HG03439 (cell line): ENCODE data around the gene TPCN2.

ENCODE experiments used
- ATAC-seq: cut with Tn5 transposase; IDR thresholded peaks from one replicate; pipeline ENCODE4 v1.9.1; 2021; ENCODE audit warnings: mild to moderate bottlenecking, moderate library complexity; ENCODE audit not compliant: unreplicated experiment

Gene TPCN2

DNA sequence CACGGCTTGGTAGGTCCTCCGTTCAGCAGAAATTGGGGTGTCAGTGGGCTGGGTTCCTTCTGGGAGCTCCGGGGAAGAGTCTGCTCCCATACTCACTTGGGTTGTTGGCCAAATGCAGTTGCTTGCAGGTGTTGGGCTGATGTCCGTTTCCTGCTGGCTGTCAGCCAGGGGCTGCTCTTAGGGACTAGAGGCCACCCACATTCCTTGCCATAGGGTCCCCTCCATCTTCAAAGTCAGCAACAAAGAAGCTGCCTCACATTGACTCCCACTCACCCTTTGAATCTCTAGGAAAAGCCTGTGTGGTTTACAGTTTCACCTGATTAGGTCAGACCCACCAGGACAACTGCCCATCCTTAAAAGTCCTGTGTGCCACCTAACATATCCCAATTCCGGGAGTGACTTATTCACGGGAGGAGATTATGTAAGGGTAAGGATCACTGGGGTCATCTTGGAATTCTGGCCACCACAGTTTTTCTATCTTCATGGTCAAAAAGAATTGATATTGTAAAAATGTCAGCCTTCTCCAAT is 43.0 kb downstream of the TPCN2 start:
- no peak for ATAC-seq

- ATAC-seq: no peak
Observed at GRCh38 chr11:69092263-69092662, 43.5 kb downstream of the TPCN2 start.

DNA sequence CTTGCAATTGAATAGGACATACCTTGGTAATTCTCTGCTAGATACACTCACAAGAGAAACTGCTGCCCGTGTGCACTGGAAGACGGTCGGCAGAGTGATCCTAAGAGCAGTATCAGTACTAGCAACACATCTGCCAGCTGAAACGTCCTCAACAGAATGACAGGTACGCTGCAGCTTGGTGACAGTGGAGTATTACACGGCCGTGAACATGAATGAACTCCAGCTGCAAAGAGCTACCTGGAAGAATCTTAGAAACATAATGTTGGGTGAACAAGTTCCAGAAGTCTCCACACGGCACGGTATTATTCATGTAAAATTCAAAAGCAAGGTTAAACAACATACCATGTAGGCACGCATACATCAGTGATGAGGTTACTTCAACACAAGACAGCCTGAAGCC is 44.4 kb downstream of the TPCN2 start:
- no peak for ATAC-seq

- no peak for ATAC-seq
Observed at GRCh38 chr11:69094111-69094914, 45.6 kb downstream of the TPCN2 start.

DNA sequence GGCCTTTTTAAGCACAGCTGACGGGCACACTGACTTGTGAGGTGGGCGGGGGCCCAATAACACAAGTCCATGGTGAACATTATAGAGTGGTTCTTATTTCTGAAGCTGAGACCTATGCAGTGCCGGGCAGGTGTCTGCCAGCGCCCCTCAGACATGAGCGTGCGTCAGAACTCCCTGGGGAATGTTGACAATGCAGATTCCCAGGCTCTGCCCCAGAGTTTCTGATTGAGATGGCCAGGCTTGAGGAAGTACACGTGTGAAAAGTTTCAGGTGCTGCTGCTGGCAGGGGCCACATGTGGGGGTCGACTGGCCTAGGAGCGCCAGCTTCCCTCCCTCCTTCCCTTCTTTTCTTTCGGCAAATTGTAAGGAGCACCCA is 46.2 kb downstream of the TPCN2 start:
- no peak for ATAC-seq

GRCh38 chr11:69095300-69095699 is 46.6 kb downstream of the TPCN2 start:
- no peak for ATAC-seq

DNA sequence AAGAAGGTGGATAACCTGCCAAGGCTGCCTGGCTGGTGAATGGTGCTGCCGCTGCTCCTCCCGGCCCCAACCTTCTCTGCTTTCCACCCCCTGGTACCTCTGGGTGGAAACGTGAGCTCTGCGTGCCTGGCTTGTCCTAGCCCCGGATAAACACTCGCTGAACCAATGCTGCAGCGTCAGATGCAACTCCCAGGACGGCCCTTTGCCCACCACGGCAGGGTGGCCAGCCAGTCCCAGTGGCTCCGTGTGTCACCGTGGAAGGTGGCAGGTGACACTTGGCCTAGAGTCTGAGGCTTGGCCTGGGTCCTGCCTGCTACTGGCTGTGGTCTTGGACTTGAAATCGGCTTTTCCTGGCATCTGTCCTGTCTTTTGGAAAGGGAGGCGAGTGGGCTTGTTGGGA is 47.7 kb downstream of the TPCN2 start:
- no peak for ATAC-seq

- ATAC-seq: no peak
Observed at GRCh38 chr11:69097263-69097662, 48.5 kb downstream of the TPCN2 start.

DNA sequence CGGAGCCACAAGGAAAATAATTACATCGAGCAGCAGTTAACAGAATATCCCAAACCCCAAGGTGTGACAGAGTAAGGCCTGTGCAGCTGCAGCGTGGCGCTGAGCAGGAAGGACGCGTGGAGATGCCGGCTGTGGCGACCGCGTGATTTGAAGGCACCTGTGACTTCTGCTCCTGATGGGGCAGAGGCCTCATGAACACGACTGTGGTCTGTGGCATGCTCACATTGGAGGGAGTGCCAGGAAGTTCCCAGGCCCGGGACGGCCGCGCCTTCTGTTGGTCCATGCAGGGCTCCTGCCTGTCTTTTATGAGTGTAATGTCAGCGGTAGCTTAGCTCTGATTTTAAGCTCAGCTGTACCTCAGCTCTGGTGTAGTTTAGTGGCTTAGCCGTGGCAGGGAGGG is 50.4 kb downstream of the TPCN2 start:
- no peak for ATAC-seq

- ATAC-seq: no peak
Observed at GRCh38 chr11:69100454-69101114, 51.9 kb downstream of the TPCN2 start.

- no peak for ATAC-seq
Observed at GRCh38 chr11:69101115-69101791, 52.5 kb downstream of the TPCN2 start.

- no peak for ATAC-seq
Observed at GRCh38 chr11:69101792-69102695, 53.3 kb downstream of the TPCN2 start.

DNA sequence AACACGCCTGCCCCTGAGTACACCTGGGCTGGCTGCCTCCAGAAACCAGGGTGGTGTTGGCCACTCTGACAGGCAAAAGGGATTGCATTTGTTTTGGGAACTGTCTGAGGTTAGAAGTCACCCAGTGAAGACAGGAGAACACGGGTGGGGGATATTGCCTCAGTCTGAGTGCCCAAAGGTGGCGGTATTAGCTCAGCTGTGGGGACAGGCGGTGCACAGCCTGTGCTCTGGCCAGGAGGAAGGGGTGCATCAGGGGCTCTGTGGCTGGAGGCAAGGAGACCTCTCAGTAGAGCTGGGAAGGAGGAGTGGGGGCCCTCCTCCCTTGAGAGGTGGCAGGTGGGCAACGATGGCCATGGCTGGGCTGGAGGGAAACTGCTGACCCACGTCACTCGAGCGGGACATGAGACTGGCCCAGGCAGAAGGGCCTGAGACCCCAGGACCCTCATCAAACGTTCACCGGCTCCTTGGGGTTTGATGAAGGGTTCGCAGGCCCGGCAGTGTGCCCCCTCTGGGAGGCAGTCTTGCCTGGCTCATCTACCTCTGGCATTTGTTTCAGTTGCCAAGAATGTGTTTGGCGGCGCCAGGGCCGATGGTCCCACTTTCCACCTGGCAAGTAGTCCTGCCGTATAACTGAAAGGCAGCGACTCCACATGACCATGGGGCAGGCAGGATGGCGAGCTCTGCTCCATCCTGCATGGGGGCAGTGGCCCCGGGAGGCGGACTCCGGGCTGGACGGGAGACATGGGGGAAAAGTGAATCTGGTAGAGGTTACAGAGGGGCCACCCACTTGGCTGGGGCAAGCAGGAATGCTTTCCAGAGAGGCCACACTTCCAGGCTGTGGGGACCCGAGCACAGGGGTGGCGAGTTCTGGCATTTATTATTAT is 54.2 kb downstream of the TPCN2 start:
- ATAC-seq: no peak

DNA sequence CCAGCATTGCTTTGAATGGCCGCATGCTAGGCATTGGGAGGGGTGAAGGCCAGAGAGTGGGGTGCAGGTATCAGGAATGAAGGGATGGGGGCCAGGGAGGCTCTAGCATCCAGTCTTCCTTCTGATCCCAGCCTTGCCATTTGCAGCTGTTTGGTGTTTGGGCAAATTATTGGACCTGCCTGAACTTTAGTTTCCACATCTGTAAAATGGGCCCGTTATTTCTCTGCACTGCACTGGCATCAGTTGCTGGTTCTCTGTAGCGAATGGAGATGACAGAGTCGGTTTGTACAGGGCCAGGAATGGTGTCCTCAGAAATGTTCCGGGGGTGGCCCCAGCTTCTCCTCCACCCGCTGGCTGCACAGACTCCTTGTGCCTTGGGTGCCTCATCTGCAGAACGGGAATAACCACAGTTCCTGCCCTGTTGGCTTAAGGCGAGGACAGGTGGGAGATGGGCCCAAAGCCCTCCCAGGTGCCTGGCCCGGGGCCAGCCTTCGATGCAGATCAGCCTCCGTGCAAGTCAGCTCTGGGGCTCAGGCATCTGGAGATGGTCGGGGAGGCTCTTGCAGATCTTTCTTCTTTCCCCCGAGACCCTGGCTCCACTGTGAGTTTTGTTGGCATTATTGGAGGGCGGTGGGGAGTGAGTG is 55.6 kb downstream of the TPCN2 start:
- ATAC-seq: no peak

- no peak for ATAC-seq
Observed at GRCh38 chr11:69104856-69105395, 56.2 kb downstream of the TPCN2 start.

- ATAC-seq: no peak
Observed at GRCh38 chr11:69105461-69106030, 56.8 kb downstream of the TPCN2 start.

- ATAC-seq: no peak
Observed at GRCh38 chr11:69106031-69106811, 57.5 kb downstream of the TPCN2 start.

- no peak for ATAC-seq
Observed at GRCh38 chr11:69107413-69107812, 58.7 kb downstream of the TPCN2 start.
